ENCODE data around the gene RAG2.

RAG2 gene

GRCh38 chr11:36617543-36618362 lies 19.7 kb upstream of the RAG2 start:
- TF ChIP-seq CTCF (IDR thresholded peaks at IDR 0.05) (no peak), ZFX (IDR thresholded peaks at IDR 0.05; ENCODE audit: borderline replicate concordance) (no peak)

GRCh38 chr11:36615826-36616225 lies 17.8 kb upstream of the RAG2 start:
- H3K27ac ChIP-seq = no peak overlapping the region
- no peak for TF ChIP-seq CTCF (IDR thresholded peaks at IDR 0.05)
- TF ChIP-seq ZFX (IDR thresholded peaks at IDR 0.05; ENCODE audit: borderline replicate concordance) = no peak

More at GRCh38 chr11:36617543-36618362, 19.7 kb upstream of the RAG2 start:
- no peak overlapping the region for H3K27ac ChIP-seq

GRCh38 chr11:36609383-36609782 lies 11.3 kb upstream of the RAG2 start:
- no peak overlapping the region for H3K27ac ChIP-seq
- TF ChIP-seq CTCF (IDR thresholded peaks at IDR 0.05) = no peak
- TF ChIP-seq ZFX (IDR thresholded peaks at IDR 0.05; ENCODE audit: borderline replicate concordance) = no peak

- TF ChIP-seq ZFX (IDR thresholded peaks at IDR 0.05; ENCODE audit: borderline replicate concordance) = no peak
- TF ChIP-seq CTCF (IDR thresholded peaks at IDR 0.05) = no peak
- H3K27ac ChIP-seq = no peak overlapping the region
Measured at GRCh38 chr11:36608491-36609199, 10.6 kb upstream of the RAG2 start.

GRCh38 chr11:36605221-36606216 lies 7.5 kb upstream of the RAG2 start:
- TF ChIP-seq ZFX (IDR thresholded peaks at IDR 0.05; ENCODE audit: borderline replicate concordance) = no peak
- TF ChIP-seq CTCF (IDR thresholded peaks at IDR 0.05) = no peak
- H3K27ac ChIP-seq = no peak overlapping the region

- H3K27ac ChIP-seq = no peak overlapping the region
- no peak for TF ChIP-seq CTCF (IDR thresholded peaks at IDR 0.05)
- no peak for TF ChIP-seq ZFX (IDR thresholded peaks at IDR 0.05; ENCODE audit: borderline replicate concordance)
Measured at GRCh38 chr11:36602135-36602534, 4.1 kb upstream of the RAG2 start.
